Neuronal stem cell (in vitro differentiated cells): ENCODE data around the gene MEDAG.

Source experiments
- DNase-seq: peaks from one replicate; pipeline ENCODE4 v3.0.0-alpha.2; 2013; ENCODE audit warnings: low spot score
- H2AFZ ChIP-seq: one replicate; pipeline ENCODE4 v1.6.1; 2013; ENCODE audit warnings: mild to moderate bottlenecking, low read length, inconsistent platforms
- H2AK5ac ChIP-seq: 2 replicates; pipeline ENCODE4 v1.6.1; 2013; ENCODE audit warnings: low read depth, mild to moderate bottlenecking, inconsistent platforms, low read length, moderate library complexity, mixed read lengths
- H2BK120ac ChIP-seq: 2 replicates; pipeline ENCODE4 v1.6.1; 2013; ENCODE audit warnings: low read depth, mild to moderate bottlenecking, inconsistent platforms, low read length, moderate library complexity, mixed read lengths
- H2BK12ac ChIP-seq: one replicate; pipeline ENCODE4 v1.6.1; 2013; ENCODE audit warnings: low read length, inconsistent platforms
- H2BK15ac ChIP-seq: 2 replicates; pipeline ENCODE4 v1.6.1; 2013; ENCODE audit warnings: mild to moderate bottlenecking, low read length, inconsistent platforms, mixed read lengths
- H2BK5ac ChIP-seq: one replicate; pipeline ENCODE4 v1.6.1; 2013; ENCODE audit warnings: inconsistent platforms, mild to moderate bottlenecking, low read length, moderate library complexity
- H3K14ac ChIP-seq: one replicate; pipeline ENCODE4 v1.6.1; 2013; ENCODE audit warnings: low read length, inconsistent platforms
- H3K18ac ChIP-seq: 2 replicates; pipeline ENCODE4 v1.6.1; 2013; ENCODE audit warnings: low read length, inconsistent platforms
- H3K23ac ChIP-seq: 2 replicates; pipeline ENCODE4 v1.6.1; 2013; ENCODE audit warnings: low read depth, mild to moderate bottlenecking, mixed read lengths, low read length, inconsistent platforms; ENCODE audit not compliant: poor library complexity
- H3K27ac ChIP-seq: replicated peaks from 3 replicates; pipeline ENCODE4 v1.5.1; 2013; ENCODE audit warnings: low read length, inconsistent platforms
- H3K27me3 ChIP-seq, 3 experiments: 2 replicates each; pipeline ENCODE4 v1.6.1; 2013; ENCODE audit warnings: low read length in 3 of 3, mild to moderate bottlenecking in 2 of 3, inconsistent platforms in 1 of 3, low read depth in 1 of 3, mixed read lengths in 1 of 3, moderate library complexity in 1 of 3; ENCODE audit not compliant: control insufficient read depth in 3 of 3, insufficient read depth in 3 of 3
- H3K36me3 ChIP-seq, 2 donors: replicated peaks in 1 of 2; 2 replicates each; pipeline ENCODE4 v1.6.1; 2013; ENCODE audit warnings: low read length in 2 of 2; ENCODE audit not compliant: control insufficient read depth in 2 of 2, insufficient read depth in 2 of 2
- H3K4ac ChIP-seq: 2 replicates; pipeline ENCODE4 v1.6.1; 2013; ENCODE audit warnings: inconsistent platforms, mild to moderate bottlenecking, low read length, moderate library complexity
- H3K4me1 ChIP-seq, 2 donors: 1 replicate in 1 of 2; 2 replicates in 1 of 2; pipeline ENCODE4 v1.6.1; 2013; ENCODE audit warnings: low read length in 2 of 2, low read depth in 1 of 2; ENCODE audit not compliant: control insufficient read depth in 2 of 2, insufficient read depth in 1 of 2
- H3K4me2 ChIP-seq: one replicate; pipeline ENCODE4 v1.6.1; 2013; ENCODE audit warnings: mild to moderate bottlenecking, low read length, inconsistent platforms; ENCODE audit not compliant: insufficient read depth, poor library complexity, severe bottlenecking
- H3K4me3 ChIP-seq, 2 donors: 2 replicates each; pipeline ENCODE4 v1.5.1; 2013; ENCODE audit warnings: low read length in 2 of 2, mild to moderate bottlenecking in 2 of 2, inconsistent platforms in 1 of 2, moderate library complexity in 1 of 2
- H3K79me1 ChIP-seq: one replicate; pipeline ENCODE4 v1.6.1; 2013; ENCODE audit warnings: low read depth, mild to moderate bottlenecking, inconsistent platforms, low read length, moderate library complexity
- H3K9ac ChIP-seq: one replicate; pipeline ENCODE4 v1.6.1; 2013; ENCODE audit warnings: mild to moderate bottlenecking, low read depth, low read length, inconsistent platforms; ENCODE audit not compliant: poor library complexity
- H3K9me3 ChIP-seq, 2 donors: replicated peaks in 1 of 2; 2 replicates each; pipeline versions ENCODE3 to v1.6.1; 2013; ENCODE audit warnings: low read length in 2 of 2, mild to moderate bottlenecking in 2 of 2, inconsistent platforms in 1 of 2, low read depth in 1 of 2, mixed read lengths in 1 of 2, moderate library complexity in 1 of 2; ENCODE audit not compliant: control insufficient read depth in 2 of 2, insufficient read depth in 1 of 2
- H4K8ac ChIP-seq: one replicate; pipeline ENCODE4 v1.6.1; 2013; ENCODE audit warnings: low read depth, mild to moderate bottlenecking, inconsistent platforms, low read length, moderate library complexity
- H4K91ac ChIP-seq: one replicate; pipeline ENCODE4 v1.6.1; 2013; ENCODE audit warnings: low read length, low read depth, mild to moderate bottlenecking, inconsistent platforms; ENCODE audit not compliant: poor library complexity
- WGBS, 2 donors: extraction: QIAGEN DNeasy Blood & Tissue Kit; methylation state at CpG; one replicate each; pipeline ENCODE4 v1.1.7; 2013; ENCODE audit warnings: missing lambda C conversion rate in 2 of 2, mixed read lengths in 1 of 2; ENCODE audit not compliant: insufficient read length in 2 of 2, insufficient replicate concordance in 1 of 2; ENCODE audit errors: extremely low coverage in 2 of 2; 5-methylcytosine and 5-hydroxymethylcytosine counted together

The MEDAG gene

DNA sequence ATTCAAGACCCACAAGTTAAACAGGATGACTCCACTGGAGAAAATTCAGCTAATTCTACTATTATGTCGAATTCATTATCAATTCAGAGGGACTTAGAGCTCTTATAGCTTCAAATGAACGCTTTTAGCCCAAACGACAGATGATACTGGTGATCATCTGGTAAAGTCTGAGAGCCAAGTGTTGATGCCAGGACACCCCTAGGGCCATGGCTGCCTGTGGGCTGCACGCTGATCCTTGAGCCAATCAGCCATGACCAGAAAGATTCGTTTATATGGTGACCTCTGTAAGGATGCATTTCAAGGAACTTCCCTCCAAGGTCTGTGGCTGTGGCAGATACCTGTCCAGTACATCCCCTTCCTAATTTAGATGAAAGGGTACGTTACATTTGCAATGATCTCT is 10.9 kb downstream of the MEDAG start:
- no peak for DNase-seq
- Histone ChIP-seq H3K4ac (no peak overlapping the region), H3K18ac (no peak overlapping the region), H2BK120ac (no peak overlapping the region), H3K9ac (no peak overlapping the region), H2BK5ac (no peak overlapping the region), H3K27ac (no peak overlapping the region), H3K4me3 (no peak overlapping the region), H3K27me3 (no peaks in the 10 kb centered on the region), H4K91ac (no peak overlapping the region), H3K79me1 (no peaks in the 10 kb centered on the region), H3K23ac (no peak overlapping the region), H3K9me3 (no peaks in the 10 kb centered on the region), H2AFZ (no peak overlapping the region), H2AK5ac (no peak overlapping the region), H2BK12ac (no peak overlapping the region), H2BK15ac (no peak overlapping the region), H3K36me3 (no peaks in the 10 kb centered on the region), H3K4me1 (peaks cover 0 to 2% of the 10 kb centered on the region in 2 donors), H3K4me2 (no peak overlapping the region), H4K8ac (no peak overlapping the region), H3K14ac (no peak overlapping the region)
- WGBS, 2 donors: no CpG with 5 or more reads among the region's 6 CpGs

DNA sequence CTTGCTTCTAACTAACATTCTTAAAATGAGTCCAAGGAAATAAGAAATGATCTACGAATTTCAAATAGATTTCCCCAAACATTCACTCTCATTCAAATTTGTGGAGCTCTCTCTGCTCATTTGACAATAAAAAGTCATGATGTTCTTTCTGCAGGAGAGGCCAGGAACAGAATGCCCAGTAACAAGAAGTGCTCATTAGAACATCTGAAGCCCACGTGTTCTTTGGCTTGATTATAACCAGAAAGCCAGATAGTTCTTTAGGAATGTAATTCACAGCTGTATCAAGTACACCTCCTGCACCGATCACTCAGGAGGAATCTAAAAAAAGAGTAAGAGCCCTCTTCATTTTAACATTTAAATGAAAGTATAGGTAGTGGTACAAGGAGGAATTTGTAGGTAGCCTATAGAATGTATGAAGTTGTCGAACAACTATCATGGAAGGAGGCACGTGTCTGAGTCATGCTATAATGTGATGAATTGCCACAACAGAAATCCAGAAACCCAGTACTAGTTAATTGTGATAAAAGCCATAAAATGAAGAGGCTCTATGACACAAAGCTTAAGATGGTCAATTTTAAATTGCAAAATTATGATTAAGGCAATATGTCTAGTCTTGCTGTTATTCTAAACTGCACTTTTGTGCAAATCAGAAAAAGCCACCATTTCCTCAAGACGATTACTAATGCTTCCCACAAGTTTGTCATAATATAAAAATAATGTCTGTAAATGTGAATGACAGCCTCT is 12.8 kb downstream of the MEDAG start:
- no peak overlapping the region for H3K27ac ChIP-seq
- peaks cover 0 to 2% of the 10 kb centered on the region in 2 donors for H3K4me1 ChIP-seq
- no peak overlapping the region for H3K4me2 ChIP-seq
- H3K4ac ChIP-seq: no peak overlapping the region
- H3K14ac ChIP-seq: no peak overlapping the region
- no peak overlapping the region for H4K8ac ChIP-seq
- H3K79me1 ChIP-seq: no peaks in the 10 kb centered on the region
- no peak overlapping the region for H2BK15ac ChIP-seq
- no CpG with 5 or more reads among the region's 6 CpGs for WGBS, 2 donors
- no peaks in the 10 kb centered on the region for H3K27me3 ChIP-seq
- no peak overlapping the region for H3K4me3 ChIP-seq
- no peaks in the 10 kb centered on the region for H3K36me3 ChIP-seq
- no peak overlapping the region for H2BK12ac ChIP-seq
- DNase-seq: no peak
- no peak overlapping the region for H2AK5ac ChIP-seq
- no peak overlapping the region for H2BK120ac ChIP-seq
- no peak overlapping the region for H2AFZ ChIP-seq
- no peaks in the 10 kb centered on the region for H3K9me3 ChIP-seq
- no peak overlapping the region for H3K23ac ChIP-seq
- no peak overlapping the region for H3K9ac ChIP-seq
- H3K18ac ChIP-seq: no peak overlapping the region
- no peak overlapping the region for H2BK5ac ChIP-seq
- no peak overlapping the region for H4K91ac ChIP-seq

DNA sequence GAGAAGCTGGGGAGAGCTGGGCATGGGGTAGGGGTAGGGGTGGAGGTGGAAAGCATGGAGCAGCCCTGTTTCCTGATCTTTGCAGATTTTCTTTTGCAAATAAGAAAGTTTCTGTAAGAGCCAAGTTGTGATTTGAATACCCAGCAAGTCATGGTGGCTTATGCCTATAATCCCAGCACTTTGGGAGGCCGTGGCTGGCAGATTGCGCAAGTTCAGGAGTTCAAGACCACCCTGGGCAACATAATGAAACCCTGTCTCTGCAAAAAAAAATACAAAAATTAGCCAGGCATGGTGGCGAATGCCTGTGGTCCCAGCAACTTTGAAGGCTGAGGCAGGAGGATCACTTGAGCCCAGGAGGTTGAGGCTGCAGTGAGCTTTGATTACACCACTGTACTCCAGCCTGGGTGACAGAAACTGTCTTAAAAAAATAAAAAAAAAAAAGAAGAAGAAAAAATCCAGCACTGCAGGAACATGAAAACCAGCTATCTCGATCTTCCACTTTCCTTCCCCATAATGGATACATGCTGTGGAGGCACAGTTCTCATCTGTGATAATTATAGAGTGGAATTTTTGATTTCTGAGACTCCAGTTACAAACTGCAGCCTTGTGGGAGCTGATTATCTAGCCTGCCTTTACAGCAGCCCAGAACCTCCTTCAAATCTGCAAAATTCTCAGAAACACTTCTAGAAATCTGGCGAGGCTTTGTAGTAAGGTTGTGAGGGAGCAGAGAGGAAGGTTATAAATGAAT is 14.3 kb downstream of the MEDAG start:
- Histone ChIP-seq H4K8ac (no peak overlapping the region), H3K18ac (no peak overlapping the region), H3K27ac (no peak overlapping the region), H2BK120ac (no peak overlapping the region), H3K9me3 (no peaks in the 10 kb centered on the region), H2BK12ac (no peak overlapping the region), H2AFZ (no peak overlapping the region), H3K4ac (no peak overlapping the region), H4K91ac (no peak overlapping the region), H2BK15ac (no peak overlapping the region), H2AK5ac (no peak overlapping the region), H3K79me1 (no peaks in the 10 kb centered on the region), H3K23ac (no peak overlapping the region), H3K27me3 (no peaks in the 10 kb centered on the region), H2BK5ac (no peak overlapping the region), H3K14ac (no peak overlapping the region), H3K4me2 (no peak overlapping the region), H3K4me3 (no peak overlapping the region), H3K4me1 (peaks cover 2 to 3% of the 10 kb centered on the region in 2 donors), H3K9ac (no peak overlapping the region), H3K36me3 (no peaks in the 10 kb centered on the region)
- no peak for DNase-seq
- no CpG with 5 or more reads among the region's 5 CpGs for WGBS, 2 donors

DNA sequence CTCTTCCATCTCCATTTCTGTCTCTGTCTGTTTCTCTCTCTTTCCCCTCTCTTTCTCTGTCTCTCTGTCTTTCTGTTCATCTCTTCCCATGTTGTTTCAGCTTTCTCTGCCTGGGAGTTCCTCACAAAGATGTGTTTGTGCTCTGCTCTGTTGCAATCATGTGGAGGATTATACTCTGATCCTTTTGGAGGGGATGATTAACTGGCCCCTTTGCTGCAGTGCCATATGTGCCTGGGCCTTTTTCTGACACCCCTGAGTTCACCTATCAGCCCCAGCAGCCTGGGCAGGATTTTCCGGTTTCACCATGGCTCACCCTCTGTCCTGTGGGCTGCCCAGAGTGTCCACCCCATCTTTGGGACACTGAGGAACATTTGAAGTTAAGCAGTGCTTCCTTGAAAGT is 17.3 kb downstream of the MEDAG start:
- Histone ChIP-seq H3K79me1 (no peaks in the 10 kb centered on the region), H3K4me3 (no peak overlapping the region), H3K9me3 (no peaks in the 10 kb centered on the region), H3K4ac (no peak overlapping the region), H3K36me3 (no peaks in the 10 kb centered on the region), H3K9ac (no peak overlapping the region), H2AFZ (peak overlapping the region; percentile 5), H4K8ac (no peak overlapping the region), H2BK15ac (no peak overlapping the region), H3K27me3 (no peaks in the 10 kb centered on the region), H3K18ac (no peak overlapping the region), H2BK5ac (no peak overlapping the region), H3K4me2 (no peak overlapping the region), H2BK12ac (no peak overlapping the region), H3K27ac (no peak overlapping the region), H2AK5ac (no peak overlapping the region), H3K4me1 (peaks cover 0 to 3% of the 10 kb centered on the region in 2 donors), H3K14ac (no peak overlapping the region), H3K23ac (no peak overlapping the region), H4K91ac (no peak overlapping the region), H2BK120ac (no peak overlapping the region)
- no CpG with 5 or more reads among the region's 1 CpG for WGBS, 2 donors
- DNase-seq: no peak
